T-helper 1 cell treated with Interleukin-12 subunit alpha and Interleukin-12 subunit beta and Interleukin-4 antibody, amounts not matched to agents 30 μg/mL and 1 μg/mL, for 36 hours (primary cell): ENCODE results near the gene TOX2.
A peak's percentile ranks its signal among the peaks of the same experiment; 100 is the strongest.

Experiments
- H3K27ac Mint-ChIP-seq: one replicate; pipeline ENCODE4 v1.8.0; 2021; ENCODE audit warnings: mild to moderate bottlenecking, mixed read lengths
- H3K27me3 Mint-ChIP-seq: one replicate; pipeline ENCODE4 v1.8.0; 2021; ENCODE audit warnings: low read depth, mixed read lengths
- H3K36me3 Mint-ChIP-seq: one replicate; pipeline ENCODE4 v1.8.0; 2021; ENCODE audit warnings: low read depth, mixed read lengths
- H3K4me1 Mint-ChIP-seq: one replicate; pipeline ENCODE4 v1.8.0; 2021; ENCODE audit warnings: low read depth, mixed read lengths
- H3K4me3 Mint-ChIP-seq: one replicate; pipeline ENCODE4 v1.8.0; 2021; ENCODE audit warnings: mild to moderate bottlenecking, moderate library complexity, mixed read lengths
- H3K9me3 Mint-ChIP-seq: one replicate; pipeline ENCODE4 v1.8.0; 2021; ENCODE audit warnings: mixed read lengths

TOX2 gene

DNA sequence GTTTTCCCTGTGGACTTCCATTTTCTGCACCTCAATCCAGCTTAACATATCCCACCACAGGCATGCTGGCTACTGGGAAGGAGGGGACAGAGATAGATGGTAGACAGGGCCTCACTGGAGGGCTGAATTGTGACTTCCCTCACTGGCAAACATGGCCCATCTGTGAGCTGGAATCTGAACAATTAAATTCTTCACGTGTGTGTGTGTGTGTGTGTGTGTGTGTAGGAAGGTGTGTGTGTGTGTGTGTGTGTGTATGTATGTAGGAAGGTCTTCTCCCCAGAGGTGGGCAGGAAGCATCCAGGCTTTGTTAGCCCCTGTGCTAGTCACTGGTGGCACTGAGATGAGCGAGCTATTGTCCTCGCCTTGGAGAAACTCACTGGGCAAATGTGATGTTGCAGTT, 5.4 kb upstream of the TOX2 start:
- Mint-ChIP-seq H3K36me3 (peaks cover 20% of the 10 kb centered on the region), H3K9me3 (peaks cover 40% of the 10 kb centered on the region), H3K4me3 (no peak overlapping the region), H3K27ac (no peak overlapping the region), H3K4me1 (peaks cover 20% of the 10 kb centered on the region), H3K27me3 (peaks cover 23% of the 10 kb centered on the region)

DNA sequence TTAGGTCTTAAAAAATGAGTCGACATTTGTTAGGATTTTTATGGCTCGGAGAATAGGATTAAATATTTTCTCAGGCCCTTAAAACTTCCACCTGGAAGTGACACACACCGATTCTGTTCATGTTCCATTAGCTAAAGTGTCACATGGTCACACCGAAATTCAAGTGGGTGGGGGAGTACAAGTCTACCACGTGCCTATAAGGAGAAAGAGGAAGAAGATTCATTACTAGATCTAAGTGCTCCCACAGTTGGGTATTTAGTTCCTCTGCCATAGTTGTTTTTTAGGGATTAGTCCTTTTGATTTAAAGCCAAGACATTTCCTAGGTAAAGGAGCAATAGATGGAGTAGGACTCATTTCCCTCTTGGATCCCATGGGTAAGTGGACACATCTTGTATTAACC, 4.9 kb upstream of the TOX2 start:
- Mint-ChIP-seq H3K27me3 (peaks cover 23% of the 10 kb centered on the region), H3K9me3 (peaks cover 40% of the 10 kb centered on the region), H3K36me3 (peaks cover 20% of the 10 kb centered on the region), H3K4me3 (no peak overlapping the region), H3K4me1 (peaks cover 20% of the 10 kb centered on the region), H3K27ac (no peak overlapping the region)

DNA sequence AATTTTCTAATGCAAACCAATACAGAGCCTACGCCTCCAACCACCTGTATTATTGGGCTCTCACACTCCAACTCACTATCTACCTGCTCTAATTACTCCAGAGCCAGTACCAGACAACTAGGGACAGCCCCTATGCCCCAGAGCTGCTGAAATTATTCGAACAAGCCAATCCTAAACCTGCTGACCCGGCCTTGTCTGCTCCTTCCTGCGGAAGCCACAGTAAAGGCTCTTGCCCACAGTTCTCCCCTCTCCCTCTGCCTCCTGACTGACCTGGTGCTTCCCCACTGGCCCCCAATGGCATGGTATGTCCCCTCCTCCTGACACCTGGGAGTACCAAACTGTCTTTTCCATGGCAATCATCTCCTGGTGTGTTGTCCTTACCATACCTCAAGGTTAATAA, 4.1 kb upstream of the TOX2 start:
- peaks cover 20% of the 10 kb centered on the region for H3K36me3 Mint-ChIP-seq
- H3K27ac Mint-ChIP-seq, result no peak overlapping the region
- H3K9me3 Mint-ChIP-seq, result peaks cover 40% of the 10 kb centered on the region
- no peak overlapping the region for H3K4me3 Mint-ChIP-seq
- H3K4me1 Mint-ChIP-seq, result peaks cover 25% of the 10 kb centered on the region
- peaks cover 30% of the 10 kb centered on the region for H3K27me3 Mint-ChIP-seq

DNA sequence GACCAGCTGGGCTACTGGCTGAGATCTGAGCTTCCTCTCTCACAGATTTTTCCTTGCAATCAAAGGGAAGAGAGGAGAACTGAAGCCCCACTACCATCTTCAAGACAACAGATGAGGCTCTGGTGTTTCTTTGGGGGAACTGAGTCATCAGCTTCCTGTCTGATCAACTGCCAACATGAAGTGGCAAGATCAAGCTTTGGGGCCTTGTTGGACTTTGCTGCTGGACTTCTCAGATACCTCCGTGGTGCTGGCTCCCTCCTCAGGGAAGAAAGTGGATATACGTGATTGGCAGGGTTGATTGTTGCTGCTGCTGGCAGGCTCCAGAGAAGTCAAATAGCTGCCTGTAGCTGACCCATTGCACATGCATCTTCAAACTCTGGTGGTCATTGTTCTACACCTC, 3.6 kb upstream of the TOX2 start:
- Mint-ChIP-seq H3K27me3 (peaks cover 31% of the 10 kb centered on the region), H3K4me1 (peaks cover 25% of the 10 kb centered on the region), H3K4me3 (no peak overlapping the region), H3K36me3 (peaks cover 20% of the 10 kb centered on the region), H3K27ac (no peak overlapping the region), H3K9me3 (peaks cover 40% of the 10 kb centered on the region)

GRCh38 chr20:43913291-43914025, 1.2 kb upstream of the TOX2 start:
- H3K27me3 Mint-ChIP-seq, result peaks cover 47% of the 10 kb centered on the region
- peaks cover 17% of the 10 kb centered on the region for H3K36me3 Mint-ChIP-seq
- peaks cover 33% of the 10 kb centered on the region for H3K9me3 Mint-ChIP-seq
- H3K4me3 Mint-ChIP-seq, result peak overlapping the region; percentile 78
- peaks cover 39% of the 10 kb centered on the region for H3K4me1 Mint-ChIP-seq
- peak overlapping the region; percentile 67 for H3K27ac Mint-ChIP-seq

DNA sequence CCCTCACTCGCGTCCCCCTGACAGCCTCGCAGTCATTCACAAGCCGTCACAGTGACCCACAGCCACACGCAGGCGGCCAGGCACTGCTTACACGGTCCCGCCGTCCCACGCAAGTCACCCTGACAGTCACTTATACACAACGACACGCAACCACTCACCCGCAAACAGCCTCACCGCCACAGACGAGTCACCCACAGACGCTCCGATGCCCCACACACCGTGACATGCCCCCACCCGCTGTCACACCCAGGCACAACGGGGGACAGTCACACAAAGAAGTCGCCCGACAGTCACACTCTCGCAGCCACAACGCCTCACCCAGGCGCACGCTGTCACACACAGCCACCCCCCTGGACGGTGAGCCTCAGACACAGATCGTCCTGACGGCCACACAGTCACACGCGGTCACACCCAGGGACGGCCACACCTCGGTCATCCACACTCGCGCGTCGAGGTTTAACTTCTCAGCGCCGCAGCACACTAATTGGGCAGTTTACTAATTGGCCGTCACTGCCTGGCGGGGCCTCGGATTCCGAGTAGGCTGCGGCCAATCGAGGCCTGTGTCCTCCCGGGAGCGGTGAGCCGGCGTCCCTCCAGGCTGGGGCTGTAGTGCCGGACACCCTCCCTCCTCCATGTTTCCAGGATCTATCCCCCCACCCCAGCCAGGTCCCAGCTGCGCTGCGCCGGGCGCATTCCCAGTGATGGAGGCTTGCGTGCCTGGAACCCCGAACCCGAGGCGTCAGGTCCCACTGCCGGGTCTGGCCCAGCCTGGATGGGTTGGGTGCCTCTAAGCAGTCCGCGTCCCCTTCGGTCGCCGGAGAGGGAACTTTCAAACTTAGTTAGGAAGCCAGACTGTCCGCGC, 790 bp downstream of the TOX2 start:
- peak overlapping the region; percentile 87 for H3K4me3 Mint-ChIP-seq
- H3K9me3 Mint-ChIP-seq, result peaks cover 21% of the 10 kb centered on the region
- H3K36me3 Mint-ChIP-seq, result peaks cover 14% of the 10 kb centered on the region
- H3K4me1 Mint-ChIP-seq, result peaks cover 39% of the 10 kb centered on the region
- peaks cover 49% of the 10 kb centered on the region for H3K27me3 Mint-ChIP-seq
- H3K27ac Mint-ChIP-seq, result peak overlapping the region; percentile 80

DNA sequence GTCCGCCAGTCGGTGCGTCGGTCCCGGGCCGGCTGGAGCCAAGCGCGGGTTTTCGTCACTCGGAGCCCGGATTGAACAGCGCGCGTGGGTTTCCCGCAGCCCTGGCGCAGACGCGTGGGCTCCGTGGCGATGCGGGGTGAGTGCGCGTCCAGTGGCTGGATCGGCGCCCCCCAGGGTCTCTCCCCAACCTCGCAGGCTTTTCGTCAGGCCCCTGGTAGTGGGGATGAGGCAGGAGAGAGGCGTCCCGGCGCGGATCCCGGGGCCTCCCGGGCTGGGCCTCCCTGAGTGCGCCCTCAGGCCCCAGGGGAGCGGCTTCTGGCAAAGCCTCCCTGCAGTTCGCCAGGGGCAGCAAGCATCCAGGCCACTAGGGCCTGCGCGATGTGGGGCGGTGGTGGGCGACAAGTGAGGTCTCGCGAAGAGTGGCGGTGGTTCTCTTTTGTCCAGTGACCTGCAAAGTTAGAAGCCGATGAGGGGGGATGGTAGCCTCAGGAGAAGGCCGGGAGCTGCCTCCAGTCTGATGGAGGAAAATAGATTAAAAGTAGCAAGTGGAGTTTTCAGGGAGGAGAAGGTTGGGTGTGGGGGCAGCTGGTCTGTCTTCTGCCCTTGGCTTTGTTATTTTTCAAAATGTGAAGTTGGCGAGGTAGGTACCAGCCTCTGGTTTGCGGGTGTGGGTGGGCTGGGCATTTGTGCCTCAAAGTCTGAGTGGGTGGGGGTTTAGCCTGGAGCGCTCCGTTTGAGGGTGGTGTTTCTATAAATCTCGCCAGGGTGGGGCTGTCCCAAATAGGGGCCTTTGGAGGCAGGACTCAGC, 1.6 kb downstream of the TOX2 start:
- peaks cover 34% of the 10 kb centered on the region for H3K4me1 Mint-ChIP-seq
- peaks cover 14% of the 10 kb centered on the region for H3K36me3 Mint-ChIP-seq
- H3K9me3 Mint-ChIP-seq, result peaks cover 21% of the 10 kb centered on the region
- peaks cover 49% of the 10 kb centered on the region for H3K27me3 Mint-ChIP-seq
- H3K4me3 Mint-ChIP-seq, result peak overlapping the region; percentile 87
- H3K27ac Mint-ChIP-seq, result peak overlapping the region; percentile 68

- Mint-ChIP-seq H3K4me3 (peak overlapping the region; percentile 87), H3K9me3 (peaks cover 18% of the 10 kb centered on the region), H3K27ac (peak overlapping the region; percentile 53), H3K27me3 (peaks cover 53% of the 10 kb centered on the region), H3K4me1 (peaks cover 39% of the 10 kb centered on the region), H3K36me3 (peaks cover 12% of the 10 kb centered on the region)
Observed at GRCh38 chr20:43916881-43917371, 2.3 kb downstream of the TOX2 start.

DNA sequence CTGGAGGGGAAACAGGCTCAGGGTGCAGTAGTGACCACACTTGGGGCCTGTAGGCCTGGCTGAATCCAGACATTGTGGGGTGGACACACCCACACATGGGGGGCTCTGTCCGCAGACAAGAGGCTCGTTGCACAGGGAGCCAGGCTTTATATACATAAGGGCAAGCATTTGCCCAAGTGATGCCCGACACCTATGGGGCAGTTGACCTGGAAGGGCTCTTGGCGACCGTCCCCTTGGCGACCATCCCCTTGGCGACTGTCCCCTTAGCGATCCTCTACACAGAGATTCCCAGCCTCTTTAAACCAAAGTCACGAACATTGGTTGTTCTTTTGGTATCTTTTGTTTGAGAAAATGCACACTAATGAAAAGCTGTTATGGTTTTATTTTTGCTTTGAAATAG, 2.7 kb downstream of the TOX2 start:
- Mint-ChIP-seq H3K27me3 (peaks cover 56% of the 10 kb centered on the region), H3K4me3 (no peak overlapping the region)

DNA sequence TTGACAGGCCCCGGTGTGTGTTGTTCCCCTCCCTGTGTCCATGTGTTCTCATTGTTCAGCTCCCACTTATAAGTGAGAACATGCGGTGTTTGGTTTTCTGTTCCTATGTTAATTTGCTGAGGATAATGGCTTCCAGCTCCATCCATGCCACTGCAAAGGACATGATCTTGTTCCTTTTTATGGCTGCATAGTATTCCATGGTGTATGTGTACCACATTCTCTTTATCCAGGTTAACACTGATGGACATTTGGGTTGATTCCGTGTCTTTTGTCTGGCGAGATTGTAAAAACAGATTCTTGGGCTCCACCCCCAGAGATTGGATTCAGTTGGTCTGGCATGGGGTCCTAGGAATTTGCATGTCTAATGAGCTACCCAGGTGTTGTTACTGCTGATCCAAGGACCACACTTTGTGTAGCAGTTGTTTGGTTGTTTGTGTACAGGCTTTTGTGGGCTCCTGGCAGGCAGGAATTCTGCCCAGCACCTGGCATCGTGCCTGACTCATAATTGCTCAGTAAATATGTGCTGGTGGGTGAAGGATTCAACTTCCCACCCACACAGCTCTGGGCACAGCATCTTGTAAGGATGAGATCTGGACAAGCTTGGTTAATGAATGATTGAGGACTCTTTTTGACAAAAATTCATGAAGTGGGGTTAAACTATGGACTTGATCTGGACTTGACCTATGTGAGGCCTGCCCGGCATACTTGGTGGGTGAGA, 5.2 kb downstream of the TOX2 start:
- H3K4me1 Mint-ChIP-seq, result peaks cover 52% of the 10 kb centered on the region
- peaks cover 49% of the 10 kb centered on the region for H3K27me3 Mint-ChIP-seq
- H3K36me3 Mint-ChIP-seq, result peaks cover 5% of the 10 kb centered on the region
- H3K27ac Mint-ChIP-seq, result no peak overlapping the region
- no peaks in the 10 kb centered on the region for H3K9me3 Mint-ChIP-seq
- no peak overlapping the region for H3K4me3 Mint-ChIP-seq

More for the DNA sequence above, 2.7 kb downstream of the TOX2 start:
- Mint-ChIP-seq H3K27ac (no peak overlapping the region), H3K36me3 (peaks cover 10% of the 10 kb centered on the region), H3K4me1 (peaks cover 43% of the 10 kb centered on the region), H3K9me3 (peaks cover 14% of the 10 kb centered on the region)

DNA sequence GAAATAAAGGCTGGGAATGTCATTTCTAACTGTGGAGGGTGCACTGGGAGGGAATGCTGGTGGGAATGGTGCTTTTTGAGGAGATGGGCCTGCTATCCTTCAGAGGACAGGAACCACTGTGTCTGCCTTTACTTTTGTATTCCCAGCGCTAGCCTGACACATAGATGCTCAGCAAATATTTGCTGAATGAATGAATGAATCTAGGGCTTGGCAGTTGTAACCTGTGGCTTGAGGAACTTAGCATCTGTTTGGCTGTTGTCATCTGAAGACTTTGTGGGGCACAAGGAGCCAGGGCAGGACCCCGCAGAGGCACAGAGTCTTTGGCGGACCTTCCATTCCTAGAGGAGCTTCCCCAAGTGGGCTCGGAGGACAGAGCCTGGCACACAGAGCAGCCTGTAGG, 6.1 kb downstream of the TOX2 start:
- Mint-ChIP-seq H3K36me3 (peaks cover 9% of the 10 kb centered on the region), H3K27me3 (peaks cover 45% of the 10 kb centered on the region), H3K4me3 (no peak overlapping the region), H3K4me1 (peaks cover 56% of the 10 kb centered on the region), H3K27ac (no peak overlapping the region), H3K9me3 (no peaks in the 10 kb centered on the region)

DNA sequence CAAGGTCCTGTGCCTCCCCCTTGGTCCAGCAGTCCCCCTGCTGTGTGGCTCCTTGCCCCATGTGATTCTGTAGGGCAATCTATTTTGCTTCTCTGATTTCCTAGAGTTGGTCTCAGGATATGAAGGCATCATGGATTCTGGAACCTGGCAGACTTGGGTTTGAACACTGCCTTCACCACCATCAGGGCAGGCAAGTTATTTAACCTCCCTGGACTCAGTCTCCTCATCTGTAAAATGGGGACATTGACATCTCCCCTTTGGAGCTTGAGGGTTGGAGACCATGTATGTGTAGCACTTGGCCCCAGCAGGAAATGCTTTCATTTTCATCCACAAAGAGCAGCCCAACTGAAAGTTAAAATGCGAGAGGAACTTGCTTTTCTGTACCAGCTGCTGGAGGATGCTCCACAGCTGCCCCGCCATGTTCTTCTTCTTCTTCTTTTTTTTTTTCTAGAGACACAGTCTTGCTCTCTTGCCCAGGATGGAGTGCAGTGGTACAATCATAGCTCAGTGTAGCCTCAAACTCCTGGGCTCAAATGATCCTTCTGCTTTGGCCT, 6.7 kb downstream of the TOX2 start:
- H3K4me3 Mint-ChIP-seq, result no peak overlapping the region
- H3K36me3 Mint-ChIP-seq, result peaks cover 9% of the 10 kb centered on the region
- peaks cover 48% of the 10 kb centered on the region for H3K27me3 Mint-ChIP-seq
- H3K9me3 Mint-ChIP-seq, result no peaks in the 10 kb centered on the region
- H3K27ac Mint-ChIP-seq, result no peak overlapping the region
- peaks cover 60% of the 10 kb centered on the region for H3K4me1 Mint-ChIP-seq

- peaks cover 9% of the 10 kb centered on the region for H3K36me3 Mint-ChIP-seq
- peaks cover 40% of the 10 kb centered on the region for H3K27me3 Mint-ChIP-seq
- H3K4me1 Mint-ChIP-seq, result peaks cover 55% of the 10 kb centered on the region
- H3K9me3 Mint-ChIP-seq, result no peaks in the 10 kb centered on the region
- H3K4me3 Mint-ChIP-seq, result no peak overlapping the region
- no peak overlapping the region for H3K27ac Mint-ChIP-seq
Observed at GRCh38 chr20:43922614-43923013, 8.0 kb downstream of the TOX2 start.
